HEK293 (cell line): ENCODE results near the gene FBXW5.

Source experiments
- CTCF ChIP-seq: fragments of 450-650 bp; formaldehyde crosslinking; IDR thresholded peaks from 2 replicates; pipeline ENCODE4 v1.5.1; 2016; ENCODE audit warnings: missing biosample characterization, missing genetic modification characterization
- REST ChIP-seq: fragments of 450-650 bp; formaldehyde crosslinking; IDR thresholded peaks from 2 replicates; pipeline ENCODE4 v1.5.1; 2016; ENCODE audit warnings: missing biosample characterization, missing genetic modification characterization
- TCF7L2 ChIP-seq: IDR thresholded peaks from 2 replicates; pipeline ENCODE4 v1.6.1; 2011; ENCODE audit warnings: low read depth, mild to moderate bottlenecking, inconsistent platforms, low read length, moderate library complexity, borderline replicate concordance
- ZNF580 ChIP-seq: fragments of 450-650 bp; formaldehyde crosslinking; IDR thresholded peaks from 2 replicates; pipeline ENCODE4 v1.5.1; 2016; ENCODE audit warnings: missing biosample characterization, missing genetic modification characterization
- ZNF629 ChIP-seq: fragments of 450-650 bp; formaldehyde crosslinking; IDR thresholded peaks from 2 replicates; pipeline ENCODE4 v1.5.1; 2017; ENCODE audit warnings: missing biosample characterization, missing genetic modification characterization

- TF ChIP-seq CTCF (tag by site-specific recombination) (no peak), REST (peak; percentile 85), TCF7L2 (no peak), ZNF629 (tag by site-specific recombination) (no peak; the same call in 1 of the 2 replicates), ZNF580 (no peak)
Measured at GRCh38 chr9:136992819-136993369, 48.4 kb upstream of the FBXW5 start.
